SKM-1 (cell line): ENCODE measurements around the gene MT1HL1.
"Not testable (repeated sequence)": the region's sequence is repeated elsewhere in the genome, so short reads cannot be mapped to it uniquely, and the experiment has no call there.

Source experiments
- DNase-seq: peaks from one replicate; lab custom pipeline; 2025; ENCODE audit not compliant: unreplicated experiment; lab: John Stamatoyannopoulos, UW

The MT1HL1 gene

GRCh38 chr1:236979149-236979900 lies 24.9 kb downstream of the MT1HL1 start:
- no peak for DNase-seq

DNA sequence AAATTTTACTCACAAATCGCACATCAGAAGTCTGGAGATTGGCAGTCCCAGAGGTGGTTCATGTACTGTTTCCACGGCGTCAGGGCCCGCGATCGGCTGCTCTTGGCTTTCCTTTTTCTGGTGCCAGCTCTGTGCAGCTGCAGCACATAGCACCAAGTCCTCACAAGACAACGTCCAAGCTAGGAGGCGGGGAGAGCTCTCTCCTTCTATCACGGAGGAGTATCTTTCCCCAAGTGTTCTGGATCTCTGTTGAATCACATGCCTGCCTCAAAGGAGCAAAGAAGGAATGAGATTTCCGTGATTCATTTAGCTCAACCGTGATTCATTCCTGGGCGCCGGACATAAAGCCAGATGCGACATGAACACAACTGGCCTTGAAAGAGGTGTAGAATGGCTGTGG lies 25.5 kb downstream of the MT1HL1 start:
- no peak for DNase-seq

DNA sequence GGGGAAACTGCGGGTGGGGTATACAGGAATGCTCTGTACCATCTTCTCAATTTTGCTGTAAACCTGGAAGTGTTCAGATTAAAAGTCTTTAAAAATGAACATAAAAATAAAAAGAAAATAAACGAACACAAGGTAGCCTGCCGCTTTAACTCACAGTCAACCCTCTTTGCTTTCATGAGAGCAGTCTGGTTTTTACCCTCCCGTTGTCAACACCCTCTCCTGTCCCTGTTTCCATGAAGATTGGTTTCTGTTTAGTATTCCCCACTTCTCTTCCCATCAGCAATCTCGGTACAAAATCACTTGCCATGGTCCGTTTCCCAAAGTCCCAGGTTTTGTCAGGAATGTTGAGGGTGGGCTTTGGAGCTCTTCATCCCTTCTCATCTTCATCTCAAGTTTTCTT lies 28.8 kb downstream of the MT1HL1 start:
- no peak for DNase-seq

DNA sequence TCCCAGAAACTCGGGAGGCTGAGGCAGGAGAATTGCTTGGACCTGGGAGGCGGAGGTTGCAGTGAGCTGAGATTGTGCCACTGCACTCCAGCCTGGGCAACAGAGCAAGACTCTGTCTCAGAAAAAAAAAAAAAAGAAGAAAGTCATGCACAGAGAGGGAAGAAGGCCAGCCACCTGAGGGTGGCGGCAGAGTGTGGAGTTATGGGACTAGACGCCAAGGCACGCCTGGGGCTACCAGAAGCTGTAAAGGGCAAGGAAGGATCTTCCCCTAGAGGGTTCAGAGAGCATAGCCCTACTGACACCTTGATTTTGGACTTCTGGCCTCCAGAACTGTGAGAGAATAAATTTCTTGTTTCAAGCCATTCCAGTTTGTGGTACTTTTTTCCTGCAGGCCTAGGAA lies 30.2 kb downstream of the MT1HL1 start:
- not testable (repeated sequence) for DNase-seq

GRCh38 chr1:236966636-236967035 lies 37.6 kb downstream of the MT1HL1 start:
- DNase-seq, result no peak

DNA sequence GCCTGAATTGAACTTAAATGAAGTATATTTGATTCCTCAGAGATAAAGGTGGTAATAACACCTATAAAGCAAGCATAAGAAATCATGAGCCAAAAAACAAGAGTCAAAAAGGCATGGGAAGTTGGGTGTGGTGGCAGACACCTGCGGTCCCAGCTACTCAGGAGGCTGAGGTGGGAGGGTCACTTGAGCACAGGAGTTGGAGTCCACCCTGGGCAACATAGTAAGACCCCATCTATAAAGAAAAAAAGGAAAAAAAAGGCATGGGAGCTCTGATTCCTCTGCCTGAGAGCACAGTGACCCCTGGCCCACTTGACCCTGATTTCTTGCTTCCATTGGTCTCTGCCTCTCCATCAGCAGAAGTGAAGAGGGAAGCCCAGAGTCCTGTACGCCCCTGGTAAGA lies 40.3 kb downstream of the MT1HL1 start:
- DNase-seq, result no peak

DNA sequence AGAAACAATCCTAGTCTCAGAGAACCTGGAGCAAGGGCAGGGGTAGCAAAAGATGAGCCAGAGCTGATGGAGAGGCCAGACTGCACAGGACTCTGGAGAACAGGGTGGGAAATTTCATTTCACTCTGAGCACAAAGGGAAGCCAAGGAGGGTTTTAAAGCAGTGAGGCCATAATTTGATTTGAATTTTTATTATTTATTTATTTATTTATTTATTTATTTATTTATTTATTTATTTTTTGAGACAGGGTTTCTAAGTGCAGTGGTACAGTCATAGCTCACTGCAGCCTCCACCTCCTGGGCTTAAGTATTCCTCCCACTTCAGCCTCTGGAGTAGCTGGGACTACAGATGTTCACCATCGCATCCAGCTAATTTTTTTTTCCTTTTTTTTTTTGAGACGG lies 45.1 kb downstream of the MT1HL1 start:
- no peak for DNase-seq

- no peak for DNase-seq
These were observed 47.0 kb downstream of the MT1HL1 start for GRCh38 chr1:236957235-236957634.
